Bronchial epithelial cell (primary cell): ENCODE results near the gene CSTB. TPM values are rescaled to one million over a fixed set of nuclear protein-coding genes. Genes with fewer than 3 reads are reported as not detected.

Source experiments
- DNase-seq: peaks from one replicate; pipeline ENCODE4 v3.0.0-alpha.2; 2010; ENCODE audit warnings: low read depth
- FAIRE-seq: peaks from 2 replicates; lab custom pipeline; 2011; peaks lifted over from hg19 to GRCh38; lab: Jason Lieb, UNC
- H3K27me3 ChIP-seq: 2 replicates; pipeline ENCODE4 v1.5.1; 2011; ENCODE audit warnings: low read length; ENCODE audit not compliant: control insufficient read depth, insufficient read depth
- H3K36me3 ChIP-seq: 2 replicates; pipeline ENCODE4 v1.5.1; 2011; ENCODE audit warnings: low read length; ENCODE audit not compliant: control insufficient read depth, insufficient read depth
- H3K4me3 ChIP-seq: 2 replicates; pipeline ENCODE4 v1.5.1; 2011; ENCODE audit warnings: mild to moderate bottlenecking, low read depth, low read length, control low read depth
- total RNA-seq: library from RNA; depleted of rRNA; stranded (reverse); fragments of >200 nt; gene quantifications from 2 replicates; pipeline ENCODE4 v1.2.1, GENCODE V29; 2014
- TF ChIP-seq, protein P1 (sequence below): IDR thresholded peaks from 2 replicates; pipeline ENCODE4 v1.5.1; 2011; ENCODE audit warnings: mild to moderate bottlenecking, moderate library complexity, low read length, control low read depth, inconsistent platforms; ENCODE audit not compliant: insufficient read depth, severe bottlenecking

The CSTB gene
- total RNA-seq, 1 donor from 2014 or later: 31.3 TPM

DNA sequence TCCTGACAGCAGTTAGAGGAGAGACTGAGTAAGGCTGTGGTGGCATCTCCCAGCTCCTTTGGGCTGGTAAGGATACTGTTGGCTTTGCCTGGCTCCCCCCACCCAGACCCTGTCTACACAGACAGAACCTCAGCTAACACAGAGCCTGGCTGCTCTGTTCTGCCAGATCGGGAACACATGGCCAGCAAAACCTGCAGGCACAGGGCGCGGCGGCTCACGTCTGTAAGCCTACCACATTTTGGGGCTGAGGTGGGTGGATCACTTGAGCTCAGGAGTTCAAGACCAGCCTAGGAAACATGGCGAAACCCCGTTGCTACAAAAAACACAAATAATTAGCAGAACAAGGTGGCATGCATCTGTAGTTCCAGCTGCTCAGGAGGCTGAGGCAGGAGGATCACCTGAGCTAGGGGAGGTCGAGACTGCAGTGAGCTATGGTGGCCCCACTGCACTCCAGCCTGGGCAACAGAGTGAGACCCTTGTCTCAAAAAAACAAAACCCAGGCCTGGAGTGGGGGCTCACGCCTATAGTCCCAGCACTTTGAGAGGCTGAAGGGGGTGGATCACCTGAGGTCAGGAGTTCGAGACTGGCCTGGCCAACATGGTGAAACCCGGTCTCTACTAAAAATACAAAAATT, 6.7 kb downstream of the CSTB start:
- no peaks in the 10 kb centered on the region for H3K27me3 ChIP-seq
- FAIRE-seq: no peak
- DNase-seq: no peak
- TF ChIP-seq, protein P1, sequence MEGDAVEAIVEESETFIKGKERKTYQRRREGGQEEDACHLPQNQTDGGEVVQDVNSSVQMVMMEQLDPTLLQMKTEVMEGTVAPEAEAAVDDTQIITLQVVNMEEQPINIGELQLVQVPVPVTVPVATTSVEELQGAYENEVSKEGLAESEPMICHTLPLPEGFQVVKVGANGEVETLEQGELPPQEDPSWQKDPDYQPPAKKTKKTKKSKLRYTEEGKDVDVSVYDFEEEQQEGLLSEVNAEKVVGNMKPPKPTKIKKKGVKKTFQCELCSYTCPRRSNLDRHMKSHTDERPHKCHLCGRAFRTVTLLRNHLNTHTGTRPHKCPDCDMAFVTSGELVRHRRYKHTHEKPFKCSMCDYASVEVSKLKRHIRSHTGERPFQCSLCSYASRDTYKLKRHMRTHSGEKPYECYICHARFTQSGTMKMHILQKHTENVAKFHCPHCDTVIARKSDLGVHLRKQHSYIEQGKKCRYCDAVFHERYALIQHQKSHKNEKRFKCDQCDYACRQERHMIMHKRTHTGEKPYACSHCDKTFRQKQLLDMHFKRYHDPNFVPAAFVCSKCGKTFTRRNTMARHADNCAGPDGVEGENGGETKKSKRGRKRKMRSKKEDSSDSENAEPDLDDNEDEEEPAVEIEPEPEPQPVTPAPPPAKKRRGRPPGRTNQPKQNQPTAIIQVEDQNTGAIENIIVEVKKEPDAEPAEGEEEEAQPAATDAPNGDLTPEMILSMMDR: no peak
- peaks cover 11% of the 10 kb centered on the region for H3K36me3 ChIP-seq
- no peak overlapping the region for H3K4me3 ChIP-seq

DNA sequence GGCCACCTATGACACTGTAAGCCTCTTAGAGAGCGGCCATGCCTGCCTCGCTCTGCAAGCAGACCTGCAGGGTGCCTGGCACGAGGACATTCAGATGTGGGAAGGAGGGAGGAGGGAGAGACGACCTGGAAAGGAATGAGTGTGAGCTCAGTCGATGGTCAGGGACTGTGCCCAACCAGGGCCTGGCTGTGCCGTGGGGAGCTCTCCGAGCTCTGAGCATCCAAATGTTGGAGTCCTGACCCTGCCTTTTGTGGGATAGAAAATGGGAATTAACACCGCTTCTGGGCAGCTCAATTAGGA, 7.3 kb downstream of the CSTB start:
- FAIRE-seq: no peak
- no peak overlapping the region for H3K4me3 ChIP-seq
- H3K36me3 ChIP-seq: peaks cover 7% of the 10 kb centered on the region
- H3K27me3 ChIP-seq: no peaks in the 10 kb centered on the region
- DNase-seq: no peak
- TF ChIP-seq, protein P1: no peak

DNA sequence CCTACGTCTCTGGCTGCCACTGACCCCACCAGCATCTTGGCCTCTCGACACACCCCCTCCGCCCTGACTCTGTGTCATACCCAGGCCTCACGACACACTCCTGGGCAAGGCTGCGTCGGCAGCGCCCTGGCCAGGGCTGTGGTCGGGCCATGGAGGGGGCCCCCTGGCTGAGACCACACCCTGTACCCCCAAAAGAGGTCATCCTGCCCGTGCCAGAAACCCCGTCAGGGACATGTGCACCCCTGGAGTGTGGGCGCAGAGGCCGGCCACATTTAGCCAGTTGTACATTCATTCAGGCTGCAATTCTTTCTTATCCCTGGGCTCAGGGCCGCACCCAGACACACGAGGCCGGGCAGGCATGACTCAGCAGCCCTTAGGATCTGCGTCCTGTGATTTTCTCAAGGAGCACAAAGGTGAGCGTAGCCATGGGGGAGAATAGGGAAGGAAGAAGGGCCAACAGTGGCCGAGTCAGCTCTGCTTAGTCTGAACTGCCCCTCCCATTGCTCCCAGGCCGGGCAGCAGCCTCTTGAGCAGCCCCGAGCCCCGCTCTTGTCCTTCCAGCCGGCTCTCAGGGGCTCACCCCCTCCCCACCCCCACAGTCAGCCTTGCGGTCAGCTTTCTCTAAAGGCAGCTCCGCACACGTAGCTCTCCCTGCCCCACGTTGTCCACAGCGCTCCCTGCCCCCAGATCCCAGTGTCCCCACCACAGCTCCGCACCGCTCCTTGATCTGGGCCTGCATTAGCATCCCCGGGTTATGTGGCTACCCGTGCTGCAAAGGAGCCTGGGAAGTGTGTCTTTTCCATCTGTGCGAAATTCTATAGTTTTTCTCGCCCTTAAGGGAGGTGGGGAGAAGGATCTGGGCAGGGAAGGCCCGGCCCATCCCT, 7.9 kb downstream of the CSTB start:
- FAIRE-seq (no peak), DNase-seq (peak; percentile 89)

DNA sequence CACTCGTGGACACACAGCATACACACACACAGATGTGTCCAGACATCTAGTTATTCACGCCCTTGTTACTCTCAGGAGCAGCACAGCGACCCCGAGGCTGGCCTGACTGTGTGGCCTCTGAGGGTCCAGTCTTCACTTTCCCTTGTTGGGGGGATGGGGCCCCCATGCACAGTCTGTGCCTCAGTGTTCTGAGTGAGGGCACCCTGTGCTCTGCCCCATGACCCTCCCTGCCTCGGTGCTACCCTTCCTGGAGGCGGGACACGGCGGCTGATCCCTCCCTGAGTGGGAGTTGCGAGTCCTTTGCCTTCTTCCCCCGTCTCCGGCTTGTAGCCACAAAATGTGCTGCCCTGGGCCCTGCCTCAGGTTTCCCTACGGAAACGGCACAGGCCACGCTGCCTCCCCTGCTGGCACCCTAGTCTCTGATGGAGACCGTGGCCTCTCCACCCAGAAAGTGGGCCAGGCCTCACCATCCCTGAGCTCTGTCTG, 8.6 kb downstream of the CSTB start:
- TF ChIP-seq, protein P1: no peak
- DNase-seq (no peak), FAIRE-seq (no peak)
- Histone ChIP-seq H3K4me3 (no peak overlapping the region), H3K36me3 (no peaks in the 10 kb centered on the region), H3K27me3 (no peaks in the 10 kb centered on the region)

More for the DNA sequence above, 7.9 kb downstream of the CSTB start:
- Histone ChIP-seq H3K4me3 (no peak overlapping the region), H3K36me3 (peaks cover 3% of the 10 kb centered on the region), H3K27me3 (no peaks in the 10 kb centered on the region)
- TF ChIP-seq, protein P1: no peak

DNA sequence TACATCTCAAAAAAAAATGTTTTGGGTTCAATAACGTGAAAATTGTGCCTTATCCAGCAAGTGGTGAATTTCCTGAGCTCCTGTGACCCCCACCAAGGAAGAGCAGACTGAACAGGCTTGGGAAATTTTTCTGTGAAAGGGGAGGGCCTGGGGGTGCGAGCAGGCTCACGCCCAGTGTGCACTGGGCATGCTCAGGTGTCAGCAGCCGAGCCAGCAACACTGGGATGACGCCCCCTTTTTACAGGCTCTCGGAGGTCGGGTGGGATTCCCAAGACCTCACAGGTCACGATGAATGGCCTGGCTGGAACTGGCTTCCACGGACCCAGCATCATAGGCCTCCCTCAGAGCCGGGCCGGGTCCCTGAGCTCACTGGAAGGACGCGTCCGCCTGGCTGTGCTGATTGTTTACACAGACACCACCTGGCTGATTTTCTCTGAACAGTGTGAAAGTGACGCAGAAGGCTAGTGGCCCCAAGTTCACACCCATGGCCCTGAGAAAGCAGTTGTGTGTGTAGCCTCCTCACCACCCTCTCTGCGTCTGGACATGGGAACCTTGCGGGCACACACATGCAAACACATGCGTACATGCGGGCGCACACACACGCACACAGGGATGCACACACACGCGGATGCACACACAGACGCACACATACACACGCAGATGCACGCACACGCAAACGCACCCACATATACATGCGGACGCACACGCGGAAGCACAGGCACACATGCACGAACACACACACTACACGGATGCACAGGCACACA, 9.2 kb downstream of the CSTB start:
- FAIRE-seq (no peak), DNase-seq (no peak)
- Histone ChIP-seq H3K4me3 (no peak overlapping the region), H3K36me3 (no peaks in the 10 kb centered on the region), H3K27me3 (no peaks in the 10 kb centered on the region)
- TF ChIP-seq, protein P1: no peak
